GM12892 (cell line): ENCODE measurements around the gene MTPN.

Experiments used
- DNase-seq: peaks from one replicate; pipeline ENCODE4 v3.0.0; 2011; ENCODE audit not compliant: insufficient read length
- FAIRE-seq: peaks from 2 replicates; lab custom pipeline; 2011; peaks lifted over from hg19 to GRCh38; lab: Jason Lieb, UNC
- POLR2A ChIP-seq: IDR thresholded peaks from 2 replicates; pipeline ENCODE4 v1.6.1; 2011; ENCODE audit warnings: low read depth, low read length, control low read depth
- POLR2AphosphoS5 ChIP-seq: IDR thresholded peaks from 2 replicates; pipeline ENCODE4 v1.6.1; 2011; ENCODE audit warnings: low read depth, low read length, control low read depth
- TAF1 ChIP-seq: IDR thresholded peaks from 2 replicates; pipeline ENCODE4 v1.6.1; 2011; ENCODE audit warnings: low read depth, mild to moderate bottlenecking, control low read depth, low read length, borderline replicate concordance

MTPN gene

DNA sequence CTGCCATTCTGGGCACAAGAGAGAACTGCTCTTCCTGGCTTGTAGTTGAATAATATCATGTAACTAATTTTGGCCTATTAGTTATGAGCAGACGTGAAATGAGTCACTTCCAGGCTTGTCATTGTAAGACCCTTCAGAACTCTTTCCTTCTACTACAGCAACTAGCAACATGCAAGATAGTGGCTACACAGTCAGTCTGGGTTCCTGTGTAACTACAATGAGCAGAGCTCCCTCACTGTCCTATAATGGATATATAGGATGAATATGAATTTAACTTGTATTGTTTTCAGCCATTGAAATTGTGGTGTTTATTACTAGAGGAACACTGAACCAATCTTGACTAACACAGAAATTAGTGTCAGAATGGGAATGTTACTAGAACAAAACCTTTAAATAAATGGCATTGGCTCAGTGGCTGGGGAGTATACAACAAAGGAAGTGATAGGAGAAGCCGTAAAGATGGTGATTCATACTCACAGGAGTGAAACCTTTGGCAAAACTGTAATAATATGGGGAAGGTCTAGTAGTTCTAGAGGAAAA, 2.9 kb upstream of the MTPN start:
- no peak for TF ChIP-seq TAF1
- no peak for DNase-seq
- no peak for FAIRE-seq

DNA sequence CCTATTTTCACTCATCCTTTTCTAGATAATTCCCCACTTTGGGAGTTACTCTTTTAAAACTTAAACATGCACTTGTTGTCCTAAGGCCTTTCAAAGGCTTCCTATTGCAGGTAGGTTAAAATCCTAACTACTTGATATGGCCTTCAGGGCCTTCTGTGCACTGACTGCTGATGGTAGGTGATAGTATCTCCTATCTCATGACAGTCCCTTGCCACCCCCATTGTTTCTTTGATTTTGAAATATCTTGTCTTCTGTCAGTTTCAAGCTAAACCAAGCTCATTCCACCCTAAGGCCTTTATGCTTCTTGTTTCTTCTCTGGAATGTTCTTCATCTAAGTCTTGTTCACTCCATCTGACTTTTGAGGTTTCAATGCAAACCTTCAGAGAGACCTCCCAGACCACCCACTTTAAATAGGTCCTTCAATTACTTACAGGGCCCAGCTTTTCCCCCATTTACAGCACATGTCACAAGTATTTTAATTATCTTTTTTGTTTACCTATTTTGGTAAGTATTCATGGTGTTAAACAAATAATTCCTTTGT, 2.4 kb upstream of the MTPN start:
- peak; percentile 9 for FAIRE-seq

DNA sequence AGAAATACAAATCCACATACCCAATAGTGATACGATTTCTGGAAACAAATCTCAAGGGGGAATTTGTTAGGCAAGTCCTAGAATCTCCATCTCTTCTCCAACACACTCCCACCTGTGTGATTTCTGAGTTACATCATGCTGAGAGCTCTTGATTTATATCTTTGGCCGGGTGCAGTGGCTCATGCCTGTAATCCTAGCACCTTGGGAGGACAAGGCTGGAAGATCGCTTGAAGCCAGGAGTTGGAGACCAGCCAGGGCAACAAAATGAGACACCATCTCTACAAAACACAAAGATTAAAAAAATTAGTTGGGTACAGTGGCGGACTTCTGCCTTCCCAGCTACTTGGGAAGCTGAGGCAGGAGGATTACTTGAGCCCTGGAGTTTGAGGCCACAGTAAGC, 1.5 kb upstream of the MTPN start:
- FAIRE-seq (no peak), DNase-seq (no peak)
- TF ChIP-seq POLR2AphosphoS5, result no peak
- TF ChIP-seq TAF1, result no peak
- no peak for TF ChIP-seq POLR2A

More for the DNA sequence above, 2.4 kb upstream of the MTPN start:
- no peak for TF ChIP-seq POLR2A
- TF ChIP-seq TAF1, result no peak
- TF ChIP-seq POLR2AphosphoS5, result no peak
- no peak for DNase-seq

DNA sequence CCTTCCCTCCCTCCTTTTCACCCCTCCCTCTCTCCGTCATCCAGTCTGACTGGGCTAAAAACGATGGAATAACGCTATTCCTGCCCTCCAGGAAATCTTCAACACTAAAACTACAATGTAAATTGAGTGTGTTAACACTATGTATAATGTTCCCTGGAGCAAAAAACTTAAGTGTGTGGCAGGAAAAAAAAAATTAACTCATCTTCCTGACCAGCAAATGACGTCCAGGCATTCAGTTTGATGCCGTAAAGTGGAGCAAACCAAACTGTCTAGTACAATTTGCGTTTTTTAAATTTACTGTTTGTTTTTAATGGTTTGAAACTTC, 545 bp upstream of the MTPN start:
- peak; percentile 42 for FAIRE-seq
- TF ChIP-seq POLR2AphosphoS5 (no peak), POLR2A (no peak)
- DNase-seq, result no peak

DNA sequence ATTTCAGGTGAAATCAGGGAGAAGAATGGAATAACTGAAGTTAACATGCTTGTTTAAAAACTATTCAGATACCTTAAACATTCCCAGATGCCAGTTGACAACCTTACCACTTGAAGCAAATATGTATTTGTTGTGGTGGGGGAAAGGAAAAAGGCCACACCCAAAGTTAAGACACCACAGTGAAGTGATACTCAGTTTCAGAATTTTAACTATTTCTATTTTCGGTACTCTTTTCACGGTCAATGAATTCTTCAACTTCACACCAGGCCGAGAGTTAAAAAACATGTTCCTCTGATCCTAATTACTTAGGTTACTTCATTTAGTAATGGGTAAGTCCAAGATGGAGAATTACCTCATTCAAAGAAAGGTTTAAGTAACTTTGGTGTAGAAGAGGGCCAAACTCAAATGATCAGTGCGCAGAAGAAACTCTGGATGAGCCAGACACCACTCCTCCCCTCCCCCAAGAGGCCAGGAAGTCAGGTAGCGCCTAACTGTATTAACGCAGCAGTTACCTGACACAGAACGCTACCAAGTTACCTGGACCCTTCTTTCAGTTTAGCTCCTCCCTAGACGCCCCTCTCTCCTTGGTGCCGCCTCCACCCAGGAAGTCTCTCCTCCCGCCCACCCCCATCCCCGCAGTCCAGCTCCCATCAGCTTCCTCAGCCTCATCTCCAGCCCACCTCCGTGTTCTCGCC, 700 bp downstream of the MTPN start:
- DNase-seq (no peak), FAIRE-seq (peak; percentile 78)
- TF ChIP-seq POLR2AphosphoS5 (no peak), POLR2A (0 out of 2 replicates have a peak, but pooled peaks have one; percentile 6)

DNA sequence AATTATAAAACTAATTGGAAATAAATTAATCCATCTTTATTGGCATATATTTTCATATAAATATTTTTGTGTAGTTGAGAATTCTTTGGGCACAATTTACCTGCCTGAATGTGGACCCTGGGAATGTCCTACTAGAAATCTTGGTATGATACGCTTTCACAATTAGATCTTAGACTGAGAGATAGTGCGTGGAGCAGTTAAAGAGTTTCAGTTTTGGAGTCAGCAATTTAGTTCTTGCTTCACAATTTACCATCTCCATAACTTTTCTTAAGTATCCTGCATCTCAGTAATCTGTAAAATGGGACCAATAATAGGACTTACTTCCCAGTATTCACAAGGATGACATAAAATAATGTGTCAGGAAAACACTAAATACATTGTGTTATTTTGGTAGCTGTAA, 2.0 kb downstream of the MTPN start:
- FAIRE-seq (no peak), DNase-seq (no peak)
- TF ChIP-seq POLR2AphosphoS5 (no peak), TAF1 (no peak), POLR2A (no peak)

DNA sequence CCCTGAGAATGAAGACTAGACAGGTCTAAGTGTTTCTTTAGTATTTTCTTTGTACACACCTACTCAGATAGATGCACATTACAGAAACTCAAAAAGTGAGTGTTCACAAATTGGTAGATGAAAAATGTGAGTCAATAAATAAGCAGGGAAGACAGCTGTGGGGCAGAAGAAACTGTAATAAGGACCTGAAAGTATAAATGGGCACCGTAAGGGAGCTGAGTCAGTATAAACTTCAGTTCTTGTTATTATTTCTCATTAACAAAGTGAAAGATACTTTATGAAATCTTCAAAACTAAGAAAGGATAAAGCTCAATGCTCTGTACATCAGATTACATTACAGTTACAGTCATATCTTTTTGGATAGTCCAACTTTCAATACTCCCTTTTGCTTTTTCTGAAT, 2.5 kb downstream of the MTPN start:
- DNase-seq (no peak), FAIRE-seq (no peak)
- no peak for TF ChIP-seq POLR2AphosphoS5
- TF ChIP-seq TAF1, result no peak
- TF ChIP-seq POLR2A, result no peak

DNA sequence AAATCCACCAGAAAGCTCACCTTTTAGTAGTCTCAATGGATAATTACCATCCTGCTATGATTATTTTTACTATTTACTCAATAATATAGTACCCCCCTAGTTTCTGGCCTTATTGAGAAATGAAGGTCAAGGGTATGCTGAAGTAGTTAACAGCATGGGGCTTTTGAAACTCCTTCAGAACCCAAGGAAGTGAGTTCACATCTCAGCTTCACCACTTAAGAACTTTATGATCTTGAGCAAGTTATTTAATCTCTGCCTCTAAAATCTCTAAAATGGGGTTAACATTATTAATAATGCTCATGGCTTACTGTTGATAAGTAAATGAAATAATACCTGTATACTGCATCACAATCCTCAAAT, 5.8 kb downstream of the MTPN start:
- TF ChIP-seq POLR2A (no peak), POLR2AphosphoS5 (no peak), TAF1 (no peak)
- no peak for DNase-seq

DNA sequence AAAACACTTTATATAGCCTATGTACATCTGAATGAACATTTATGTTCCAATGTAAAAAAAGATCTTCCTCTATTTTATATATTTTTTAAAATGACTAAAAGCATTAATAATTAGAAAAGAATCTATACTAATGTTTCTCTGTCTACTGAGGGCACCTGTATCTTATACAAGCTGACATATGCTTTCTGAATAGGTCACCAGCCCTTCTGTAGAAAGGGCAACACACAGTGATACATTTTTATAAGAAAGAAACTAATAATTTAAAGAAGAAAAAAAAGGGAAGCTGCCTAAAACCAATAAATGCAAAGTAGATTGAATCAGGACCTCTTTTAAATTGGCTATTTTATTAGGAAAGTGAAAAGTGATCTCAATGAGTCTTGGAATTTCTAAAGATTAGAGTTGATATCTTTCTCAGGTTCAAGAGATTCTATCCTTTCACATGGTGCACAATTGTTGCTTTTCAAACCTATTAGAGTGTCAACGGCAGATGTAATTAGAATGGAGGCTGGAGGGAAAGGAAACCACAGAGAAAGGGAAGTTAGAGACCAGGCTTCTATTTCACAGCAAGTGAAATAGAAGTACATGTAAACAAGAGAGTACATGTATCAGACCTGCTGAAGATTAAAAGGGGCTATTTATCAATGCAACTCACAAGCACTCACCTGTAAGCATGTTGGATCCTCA, 6.3 kb downstream of the MTPN start:
- TF ChIP-seq POLR2AphosphoS5, result no peak
- FAIRE-seq (peak; percentile 83), DNase-seq (no peak)

More for the DNA sequence above, 5.8 kb downstream of the MTPN start:
- FAIRE-seq, result no peak

DNA sequence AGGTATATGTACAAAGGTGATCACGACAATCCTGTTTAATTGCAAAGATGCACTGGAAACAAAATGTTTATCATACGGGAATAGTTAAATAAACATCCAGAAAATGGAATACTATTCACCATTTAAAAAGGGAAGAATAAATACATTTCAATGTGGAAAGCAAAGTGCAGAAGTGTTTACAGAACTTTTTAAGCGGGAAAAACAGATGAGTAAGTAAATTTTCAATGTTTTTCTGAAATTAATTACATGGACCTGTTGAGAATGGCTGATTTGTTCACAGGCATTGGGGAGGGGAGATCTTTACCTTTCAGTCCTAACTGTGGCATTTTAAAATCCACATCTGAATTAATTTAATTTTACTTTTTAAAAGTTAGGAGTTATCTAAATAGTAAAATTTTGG, 7.1 kb downstream of the MTPN start:
- DNase-seq (no peak), FAIRE-seq (no peak)
- TF ChIP-seq POLR2A, result no peak
- no peak for TF ChIP-seq POLR2AphosphoS5
- TF ChIP-seq TAF1, result no peak

DNA sequence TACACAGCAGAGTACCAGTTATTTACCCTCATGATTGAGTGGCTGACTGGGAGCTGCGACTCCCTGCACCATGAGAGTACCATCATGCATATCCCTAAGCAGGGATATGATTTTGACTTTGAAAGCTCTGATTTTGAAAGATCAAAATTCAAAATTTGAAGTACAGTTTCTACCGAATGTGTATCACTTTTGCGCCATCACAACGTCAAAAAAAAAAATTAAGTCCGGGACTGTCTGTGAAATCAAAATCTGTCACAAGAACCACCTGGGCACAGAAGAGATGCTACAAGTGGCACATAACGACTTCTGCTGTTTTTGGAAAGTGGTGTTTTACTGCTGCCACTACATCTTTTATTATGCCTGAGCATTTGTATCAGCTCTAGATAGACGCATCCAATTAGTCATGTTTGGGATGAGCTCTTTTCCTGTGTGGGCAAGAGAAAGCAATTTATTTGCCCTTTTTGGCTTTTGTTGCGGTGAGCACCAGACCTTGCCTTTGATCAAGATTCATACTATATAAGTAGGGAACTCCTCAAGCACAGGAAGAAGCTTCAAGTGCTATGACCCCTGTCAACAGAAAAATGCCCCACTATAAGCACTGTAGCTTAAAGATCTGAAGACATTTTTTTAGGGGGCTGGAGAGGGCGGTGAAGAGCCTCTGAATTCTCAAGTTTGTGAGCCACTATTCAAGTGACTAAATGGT, 10.7 kb downstream of the MTPN start:
- DNase-seq, result no peak
- TF ChIP-seq POLR2A, result no peak
- TF ChIP-seq POLR2AphosphoS5, result no peak
- no peak for TF ChIP-seq TAF1
- FAIRE-seq, result no peak

DNA sequence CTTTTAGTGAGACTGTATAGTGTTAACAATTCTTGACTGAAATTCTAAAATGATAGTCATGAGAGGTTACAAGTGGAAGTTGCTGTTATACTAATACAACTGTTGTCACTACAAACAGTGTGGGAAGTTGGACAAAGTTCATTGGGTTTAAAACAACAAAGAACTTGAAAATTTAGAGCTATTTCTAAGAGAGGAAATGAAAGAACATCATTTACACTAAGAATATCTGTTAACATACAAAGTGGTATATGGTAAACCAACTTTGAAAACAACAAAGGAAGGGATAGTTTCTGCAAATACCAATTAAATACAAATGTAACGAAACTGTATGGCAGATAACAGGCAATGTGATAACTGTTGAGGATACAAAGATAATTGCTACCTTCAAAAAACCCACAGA, 11.6 kb downstream of the MTPN start:
- FAIRE-seq (peak; percentile 58), DNase-seq (no peak)
- TF ChIP-seq POLR2A, result no peak
- no peak for TF ChIP-seq POLR2AphosphoS5
- TF ChIP-seq TAF1, result no peak
